Embryonic facial prominence (tissue), 1 donor: ENCODE measurements around the gene CIT.

Experiments used
- DNase-seq: peaks from one replicate; pipeline ENCODE4 v3.0.0-alpha.2; 2016; ENCODE audit errors: extremely low spot score

Gene CIT

GRCh38 chr12:119645535-119646059 lies 231.5 kb downstream of the CIT start:
- no peak for DNase-seq

DNA sequence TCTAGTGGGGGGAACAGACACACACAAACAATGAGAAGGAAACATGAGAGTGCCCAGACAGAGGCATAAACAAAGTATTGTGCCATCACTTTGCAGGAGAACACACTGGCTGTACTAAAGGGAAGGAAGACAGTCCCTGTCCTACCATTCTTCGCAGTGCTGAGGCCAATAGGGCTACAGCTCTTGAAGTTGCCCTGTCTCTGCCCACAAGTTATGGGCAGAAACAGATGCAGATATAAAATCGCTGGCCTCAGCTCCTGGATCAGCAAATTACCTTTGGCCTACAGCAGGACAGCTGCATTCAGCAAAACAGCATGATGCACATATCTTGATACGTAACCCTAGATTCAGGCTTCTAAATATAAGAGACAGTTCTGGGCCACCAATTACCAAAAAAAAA lies 232.2 kb downstream of the CIT start:
- no peak for DNase-seq

DNA sequence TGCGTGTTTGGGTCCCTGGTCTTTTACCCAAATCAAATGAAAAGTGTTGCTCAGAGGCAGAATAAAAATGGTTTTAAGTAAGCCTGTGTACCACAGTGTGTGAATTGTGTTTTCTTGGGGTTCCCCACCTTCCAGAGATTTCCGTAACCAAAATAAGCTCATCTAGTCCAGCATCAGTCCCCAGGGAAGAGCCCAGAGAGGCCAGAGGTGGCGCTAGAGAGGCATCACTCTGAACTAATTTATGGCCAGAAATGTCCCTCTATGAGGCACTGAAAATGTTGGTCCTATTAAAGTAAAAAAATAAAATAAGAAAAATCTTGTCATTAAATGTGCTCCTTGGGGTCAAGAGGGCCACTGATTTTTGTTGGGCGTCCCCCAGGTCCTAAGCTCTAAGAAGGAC lies 234.1 kb downstream of the CIT start:
- no peak for DNase-seq
